Measurements from ENCODE around the gene CHST3.

CHST3 gene

GRCh38 chr10:72038458-72039001, 74.3 kb downstream of the CHST3 start:
- H3K79me2 ChIP-seq (ENCODE audit: insufficient read depth, low read length) = no peaks in the 10 kb centered on the region
- H4K20me1 ChIP-seq (ENCODE audit: low read depth, low read length) = no peaks in the 10 kb centered on the region
- no peak overlapping the region for H3K9ac ChIP-seq (ENCODE audit: low read length)
- no peak overlapping the region for H3K4me2 ChIP-seq (ENCODE audit: low read depth, low read length, poor library complexity, severe bottlenecking)
- no peak for TF ChIP-seq CTCF (IDR thresholded peaks at IDR 0.05; ENCODE audit: insufficient read depth, low read length, poor library complexity, severe bottlenecking)
- TF ChIP-seq EZH2phosphoT487 (conservative IDR thresholded peaks at IDR 0.05; ENCODE audit: low read length) = no peak
- H3K4me3 ChIP-seq (ENCODE audit: insufficient read depth, low read length, poor library complexity, severe bottlenecking) = no peak overlapping the region
- no peaks in the 10 kb centered on the region for H3K27me3 ChIP-seq (ENCODE audit: low read length)
- H2AFZ ChIP-seq (ENCODE audit: low read depth, low read length, severe bottlenecking) = no peak overlapping the region
- H3F3A ChIP-seq (ENCODE audit: insufficient read depth) = no peaks in the 10 kb centered on the region
- H3K9me3 ChIP-seq (ENCODE audit: insufficient read depth, low read length) = no peaks in the 10 kb centered on the region
- no peak overlapping the region for H3K27ac ChIP-seq (ENCODE audit: low read depth, low read length)
- H3K9me2 ChIP-seq (replicated peaks; ENCODE audit: insufficient read depth, low read length) = no peaks in the 10 kb centered on the region
- no peaks in the 10 kb centered on the region for H3K36me3 ChIP-seq (ENCODE audit: low read length)

- H3K4me2 ChIP-seq (ENCODE audit: low read depth, low read length, poor library complexity, severe bottlenecking) = no peak overlapping the region
- H3K27me3 ChIP-seq (ENCODE audit: low read length) = no peaks in the 10 kb centered on the region
- no peaks in the 10 kb centered on the region for H3K9me3 ChIP-seq (ENCODE audit: insufficient read depth, low read length)
- no peak overlapping the region for H3K9ac ChIP-seq (ENCODE audit: low read length)
- no peak overlapping the region for H3K4me3 ChIP-seq (ENCODE audit: insufficient read depth, low read length, poor library complexity, severe bottlenecking)
- H3F3A ChIP-seq (ENCODE audit: insufficient read depth) = no peaks in the 10 kb centered on the region
- no peaks in the 10 kb centered on the region for H3K9me2 ChIP-seq (replicated peaks; ENCODE audit: insufficient read depth, low read length)
- no peak for TF ChIP-seq CTCF (IDR thresholded peaks at IDR 0.05; ENCODE audit: insufficient read depth, low read length, poor library complexity, severe bottlenecking)
- no peak for TF ChIP-seq EZH2phosphoT487 (conservative IDR thresholded peaks at IDR 0.05; ENCODE audit: low read length)
- no peaks in the 10 kb centered on the region for H3K36me3 ChIP-seq (ENCODE audit: low read length)
- no peak overlapping the region for H3K27ac ChIP-seq (ENCODE audit: low read depth, low read length)
- H4K20me1 ChIP-seq (ENCODE audit: low read depth, low read length) = no peaks in the 10 kb centered on the region
- no peak overlapping the region for H2AFZ ChIP-seq (ENCODE audit: low read depth, low read length, severe bottlenecking)
- no peaks in the 10 kb centered on the region for H3K79me2 ChIP-seq (ENCODE audit: insufficient read depth, low read length)
Observed at GRCh38 chr10:72039377-72039776, 75.2 kb downstream of the CHST3 start.

- no peak overlapping the region for H3K9ac ChIP-seq (ENCODE audit: low read length)
- no peaks in the 10 kb centered on the region for H4K20me1 ChIP-seq (ENCODE audit: low read depth, low read length)
- no peaks in the 10 kb centered on the region for H3K9me2 ChIP-seq (replicated peaks; ENCODE audit: insufficient read depth, low read length)
- H3K79me2 ChIP-seq (ENCODE audit: insufficient read depth, low read length) = no peaks in the 10 kb centered on the region
- TF ChIP-seq EZH2phosphoT487 (conservative IDR thresholded peaks at IDR 0.05; ENCODE audit: low read length) (no peak), CTCF (IDR thresholded peaks at IDR 0.05; ENCODE audit: insufficient read depth, low read length, poor library complexity, severe bottlenecking) (no peak)
- no peaks in the 10 kb centered on the region for H3F3A ChIP-seq (ENCODE audit: insufficient read depth)
- H3K36me3 ChIP-seq (ENCODE audit: low read length) = no peaks in the 10 kb centered on the region
- no peaks in the 10 kb centered on the region for H3K27me3 ChIP-seq (ENCODE audit: low read length)
- H3K4me2 ChIP-seq (ENCODE audit: low read depth, low read length, poor library complexity, severe bottlenecking) = no peak overlapping the region
- H3K9me3 ChIP-seq (ENCODE audit: insufficient read depth, low read length) = no peaks in the 10 kb centered on the region
- no peak overlapping the region for H3K4me3 ChIP-seq (ENCODE audit: insufficient read depth, low read length, poor library complexity, severe bottlenecking)
- H2AFZ ChIP-seq (ENCODE audit: low read depth, low read length, severe bottlenecking) = no peak overlapping the region
- H3K27ac ChIP-seq (ENCODE audit: low read depth, low read length) = no peak overlapping the region
Observed at GRCh38 chr10:72041491-72041890, 77.3 kb downstream of the CHST3 start.
